HEK293T (cell line): Measurements from ENCODE around the gene CD300C.

Source experiments
- CTCF ChIA-PET: fragments of 350-600 bp; formaldehyde crosslinking; extraction: SDS; loops from one replicate; lab custom pipeline; 2021; ENCODE audit warnings: antibody characterized with exemption, inconsistent platforms; lab: Yijun Ruan, JAX
- POLR2A ChIA-PET: fragments of 350-600 bp; formaldehyde crosslinking; extraction: SDS; loops from one replicate; lab custom pipeline; 2020; ENCODE audit warnings: antibody characterized with exemption, inconsistent platforms; lab: Yijun Ruan, JAX
- DNase-seq: peaks from one replicate; pipeline ENCODE4 v3.0.0; 2012; ENCODE audit warnings: mixed read lengths; ENCODE audit errors: extremely low spot score
- ARNT ChIP-seq: fragments of 450-650 bp; IDR thresholded peaks from 2 replicates; pipeline ENCODE4 v1.6.1; 2017; ENCODE audit warnings: mild to moderate bottlenecking
- BHLHE40 ChIP-seq: fragments of 450-650 bp; IDR thresholded peaks from 2 replicates; pipeline ENCODE4 v1.6.1; 2016; ENCODE audit warnings: mild to moderate bottlenecking, moderate library complexity, borderline replicate concordance
- CTBP1 ChIP-seq: fragments of 450-650 bp; IDR thresholded peaks from 2 replicates; pipeline ENCODE4 v1.6.1; 2016; ENCODE audit warnings: borderline replicate concordance
- ELF4 ChIP-seq: fragments of 450-650 bp; IDR thresholded peaks from 2 replicates; pipeline ENCODE4 v1.6.1; 2017; ENCODE audit warnings: antibody characterized with exemption
- FOXA1 ChIP-seq: fragments of 450-650 bp; IDR thresholded peaks from 2 replicates; pipeline ENCODE4 v1.6.1; 2016; ENCODE audit warnings: mild to moderate bottlenecking
- FOXK2 ChIP-seq: fragments of 450-650 bp; IDR thresholded peaks from 2 replicates; pipeline ENCODE4 v1.6.1; 2016; ENCODE audit warnings: mild to moderate bottlenecking
- FOXM1 ChIP-seq: fragments of 450-650 bp; IDR thresholded peaks from 2 replicates; pipeline ENCODE4 v1.6.1; 2017; ENCODE audit warnings: mild to moderate bottlenecking, borderline replicate concordance
- HDGF ChIP-seq: fragments of 450-650 bp; IDR thresholded peaks from 2 replicates; pipeline ENCODE4 v1.6.1; 2017; ENCODE audit warnings: antibody characterized with exemption, borderline replicate concordance
- L3MBTL2 ChIP-seq: fragments of 450-650 bp; conservative IDR thresholded peaks from 2 replicates; pipeline ENCODE4 v1.6.1; 2016; ENCODE audit warnings: mild to moderate bottlenecking
- LEF1 ChIP-seq: fragments of 450-650 bp; IDR thresholded peaks from 2 replicates; pipeline ENCODE4 v1.6.1; 2017; ENCODE audit warnings: mild to moderate bottlenecking, borderline replicate concordance
- NFRKB ChIP-seq: fragments of 450-650 bp; IDR thresholded peaks from 2 replicates; pipeline ENCODE4 v1.6.1; 2016; ENCODE audit warnings: mild to moderate bottlenecking, moderate library complexity
- SP1 ChIP-seq: fragments of 450-650 bp; IDR thresholded peaks from 2 replicates; pipeline ENCODE4 v1.6.1; 2017
- SUZ12 ChIP-seq: fragments of 450-650 bp; IDR thresholded peaks from 2 replicates; pipeline ENCODE4 v1.6.1; 2016; ENCODE audit warnings: mild to moderate bottlenecking
- TARDBP ChIP-seq: fragments of 450-650 bp; IDR thresholded peaks from 2 replicates; pipeline ENCODE4 v1.6.1; 2016
- ZNF384 ChIP-seq: fragments of 450-650 bp; IDR thresholded peaks from 2 replicates; pipeline ENCODE4 v1.6.1; 2016
- TF ChIP-seq, protein P1 (sequence below): fragments of 450-650 bp; IDR thresholded peaks from 2 replicates; pipeline ENCODE4 v1.6.1; 2016

Gene CD300C

DNA sequence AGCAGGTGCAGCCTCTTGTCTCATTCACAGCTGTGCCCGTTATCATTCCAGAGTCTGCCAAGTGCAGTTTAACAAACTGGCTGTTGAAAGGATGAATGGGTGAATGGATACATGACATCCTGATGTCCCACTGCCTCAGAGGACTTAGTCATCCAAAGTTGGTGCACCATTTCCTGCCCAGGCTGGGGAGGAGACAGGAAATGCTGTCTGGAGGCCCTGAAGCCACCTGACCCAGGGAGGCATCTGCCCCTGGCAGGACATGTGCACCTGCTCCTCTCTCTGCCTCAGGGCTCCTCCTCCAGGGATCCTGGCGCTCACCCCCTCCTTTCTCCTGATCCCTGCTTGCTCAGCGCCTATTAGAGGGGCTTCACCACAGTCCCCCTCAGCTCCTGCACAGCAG, 1.8 kb upstream of the CD300C start:
- CTCF ChIA-PET, result interaction anchor here (0.7 kb wide), 1 partner anchor 52 kb away, joined by 3 read pairs; no protein-coding TSS in a partner anchor
- no peak for TF ChIP-seq ELF4
- TF ChIP-seq, protein P1, sequence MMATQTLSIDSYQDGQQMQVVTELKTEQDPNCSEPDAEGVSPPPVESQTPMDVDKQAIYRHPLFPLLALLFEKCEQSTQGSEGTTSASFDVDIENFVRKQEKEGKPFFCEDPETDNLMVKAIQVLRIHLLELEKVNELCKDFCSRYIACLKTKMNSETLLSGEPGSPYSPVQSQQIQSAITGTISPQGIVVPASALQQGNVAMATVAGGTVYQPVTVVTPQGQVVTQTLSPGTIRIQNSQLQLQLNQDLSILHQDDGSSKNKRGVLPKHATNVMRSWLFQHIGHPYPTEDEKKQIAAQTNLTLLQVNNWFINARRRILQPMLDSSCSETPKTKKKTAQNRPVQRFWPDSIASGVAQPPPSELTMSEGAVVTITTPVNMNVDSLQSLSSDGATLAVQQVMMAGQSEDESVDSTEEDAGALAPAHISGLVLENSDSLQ, result no peak
- TF ChIP-seq BHLHE40, result no peak
- no peak for TF ChIP-seq HDGF
- no peak for TF ChIP-seq FOXA1
- TF ChIP-seq TARDBP, result no peak
- no peak for TF ChIP-seq FOXM1
- no peak for TF ChIP-seq L3MBTL2
- no peak for TF ChIP-seq CTBP1
- TF ChIP-seq ARNT, result no peak
- DNase-seq, result no peak
- POLR2A ChIA-PET, result no interaction called here

DNA sequence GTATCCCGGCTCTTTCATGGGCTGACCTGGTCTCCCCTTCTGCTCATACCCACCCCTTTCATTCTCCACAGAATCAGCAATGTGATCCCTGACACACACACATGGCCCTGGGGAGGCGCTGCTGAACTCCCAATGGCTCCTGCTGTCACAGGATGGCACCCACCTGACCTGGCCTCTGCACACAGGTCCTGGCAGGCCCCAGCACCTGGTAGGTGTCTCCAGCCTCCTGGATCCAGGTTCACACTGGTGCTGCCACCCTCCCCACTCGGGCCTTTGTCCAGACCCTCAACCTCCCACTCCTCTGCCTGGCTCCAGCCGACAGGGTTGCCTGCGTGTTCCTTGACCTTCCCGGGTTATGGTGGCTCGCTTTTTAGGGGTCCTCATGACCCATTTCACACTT, 1.3 kb upstream of the CD300C start:
- CTCF ChIA-PET, result no interaction called here
- no peak for DNase-seq
- POLR2A ChIA-PET, result no interaction called here
- no peak for TF ChIP-seq L3MBTL2
- TF ChIP-seq CTBP1, result no peak
- TF ChIP-seq, protein P1, result no peak
- TF ChIP-seq TARDBP, result no peak
- no peak for TF ChIP-seq SP1
- TF ChIP-seq FOXM1, result no peak
- no peak for TF ChIP-seq ELF4
- TF ChIP-seq LEF1, result no peak
- no peak for TF ChIP-seq FOXA1
- TF ChIP-seq NFRKB, result no peak
- TF ChIP-seq ZNF384, result no peak
- TF ChIP-seq ARNT, result no peak

DNA sequence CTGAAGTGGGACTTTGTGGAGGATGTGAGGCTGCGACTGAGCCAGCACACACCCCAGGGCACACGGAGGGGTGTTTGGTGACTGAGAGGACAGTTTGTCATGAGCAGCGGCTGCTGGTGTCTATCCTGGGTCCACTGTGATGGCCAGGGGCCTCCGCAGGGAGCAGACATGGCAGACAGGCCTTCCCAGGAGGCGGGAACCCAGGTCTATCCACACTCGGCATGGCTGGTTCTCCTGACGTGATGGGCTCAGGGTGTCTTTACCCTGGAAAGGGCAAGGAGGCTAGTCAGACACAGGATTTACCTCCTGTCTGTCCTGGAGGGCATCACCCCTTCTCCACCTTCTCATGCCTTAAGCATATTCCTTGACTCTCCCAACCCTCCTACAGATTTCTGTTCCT, 671 bp upstream of the CD300C start:
- CTCF ChIA-PET, result interaction anchor here (1.4 kb wide), 1 partner anchor 19 kb away, joined by 5 read pairs; no protein-coding TSS in a partner anchor

DNA sequence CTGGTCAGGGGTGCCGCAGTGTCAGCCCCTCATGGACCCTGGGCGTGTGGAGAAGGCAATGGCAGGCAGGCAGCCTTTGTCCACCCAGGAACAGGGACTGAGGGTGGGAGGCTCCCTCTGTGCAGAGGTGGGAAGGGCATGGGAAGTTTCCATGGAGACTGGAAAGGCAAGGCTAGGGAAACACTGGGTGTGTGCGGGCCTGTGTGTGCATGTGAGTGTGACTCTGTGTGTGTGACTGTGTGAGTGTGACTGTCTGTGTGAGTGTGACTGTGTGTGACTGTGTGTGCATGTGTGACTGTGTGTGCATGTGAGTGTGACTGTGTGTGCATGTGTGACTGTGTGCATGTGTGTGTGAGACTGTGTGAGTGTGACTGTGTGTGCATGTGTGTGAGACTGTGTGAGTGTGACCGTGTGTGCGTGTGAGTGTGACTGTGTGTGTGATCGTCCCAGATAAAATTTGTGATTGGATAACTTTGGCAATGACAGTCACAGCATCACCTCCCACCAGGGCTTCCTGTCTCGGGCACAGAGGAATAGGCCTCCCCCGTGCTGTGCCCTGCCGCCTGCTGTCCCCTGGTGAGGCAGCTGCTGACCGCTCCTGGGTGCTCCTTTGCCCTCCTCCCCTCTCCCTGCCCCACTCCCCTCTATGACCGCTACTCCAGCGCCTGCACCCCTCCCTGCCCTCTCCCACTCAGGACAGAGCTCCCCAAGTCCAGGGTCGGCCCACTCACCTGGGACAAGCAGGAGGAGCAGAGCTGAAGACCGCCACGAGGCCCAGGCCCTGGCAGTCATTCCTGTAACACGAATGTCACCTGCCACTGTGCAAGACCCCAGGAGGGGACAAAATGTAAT, 698 bp downstream of the CD300C start:
- POLR2A ChIA-PET, result no interaction called here
- CTCF ChIA-PET, result interaction anchor here (1.4 kb wide), 1 partner anchor 21 kb away, joined by 5 read pairs; no protein-coding TSS in a partner anchor
- DNase-seq, result no peak
- TF ChIP-seq ZNF384, result no peak
- no peak for TF ChIP-seq LEF1
- no peak for TF ChIP-seq ELF4
- TF ChIP-seq FOXA1, result no peak
- TF ChIP-seq HDGF, result no peak
- TF ChIP-seq CTBP1, result no peak
- TF ChIP-seq TARDBP, result no peak

More for the DNA sequence above, 671 bp upstream of the CD300C start:
- DNase-seq, result no peak
- POLR2A ChIA-PET, result no interaction called here
- TF ChIP-seq HDGF, result no peak
- no peak for TF ChIP-seq SP1

DNA sequence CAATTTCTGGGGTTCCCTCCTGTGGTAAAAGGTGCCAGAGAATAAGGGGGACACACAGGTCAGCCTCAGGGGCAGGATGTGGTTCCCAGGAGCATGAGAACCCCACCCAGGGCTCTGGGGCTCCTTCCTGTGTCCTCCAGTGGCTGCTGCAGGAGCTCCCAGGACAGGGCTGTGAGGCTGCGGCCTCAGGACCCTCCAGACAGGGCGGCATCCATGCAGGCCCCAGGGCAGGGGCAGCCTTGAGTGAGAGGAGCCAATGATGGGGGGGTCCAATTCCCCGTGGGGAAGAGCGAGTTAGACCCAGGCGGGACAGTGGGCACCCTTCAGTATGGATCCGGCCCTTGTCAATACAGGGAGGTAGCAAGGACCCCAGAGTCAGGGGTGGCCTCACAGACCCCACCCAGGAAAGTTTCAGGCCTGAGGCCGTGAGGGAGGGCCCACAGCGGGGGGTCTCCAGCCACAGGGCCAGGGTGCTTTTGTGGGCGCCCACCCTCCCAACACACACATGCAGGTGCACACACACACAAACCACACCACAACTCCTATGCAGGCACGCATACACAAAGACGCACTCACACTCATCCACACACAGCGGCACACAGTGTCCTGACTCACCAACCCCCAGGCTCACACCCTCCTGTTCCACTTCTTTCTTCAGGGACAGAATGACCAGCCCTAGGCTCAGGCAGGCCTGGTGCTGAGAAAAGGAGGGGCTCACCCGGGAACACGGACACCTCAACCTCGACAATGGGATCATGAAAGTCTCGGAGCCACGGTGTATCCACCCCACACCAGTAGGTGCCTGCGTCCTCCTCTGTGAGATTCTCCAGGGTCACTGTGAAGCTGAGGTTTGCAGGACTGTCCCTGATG, 1.8 kb downstream of the CD300C start:
- no peak for TF ChIP-seq TARDBP
- no peak for TF ChIP-seq CTBP1
- no peak for TF ChIP-seq NFRKB
- no peak for TF ChIP-seq LEF1
- TF ChIP-seq ARNT, result no peak
- TF ChIP-seq BHLHE40, result no peak
- no peak for TF ChIP-seq SP1
- TF ChIP-seq FOXA1, result no peak
- TF ChIP-seq FOXK2, result no peak
- no peak for TF ChIP-seq L3MBTL2
- TF ChIP-seq, protein P1, result no peak
- TF ChIP-seq ZNF384, result no peak
- TF ChIP-seq ELF4, result no peak
- TF ChIP-seq FOXM1, result no peak
- no peak for TF ChIP-seq HDGF
- no peak for TF ChIP-seq SUZ12
- ChIA-PET CTCF (interaction anchor here (1.1 kb wide), 1 partner anchor 22 kb away, joined by 4 read pairs; no protein-coding TSS in a partner anchor), POLR2A (interaction anchor here (0.5 kb wide), 1 partner anchor 104 kb away, joined by 3 read pairs; no protein-coding TSS in a partner anchor)
- DNase-seq, result no peak
